MM.1S (cell line): ENCODE measurements around the gene IL15RA.

Experiments used
- DNase-seq: peaks from one replicate; pipeline ENCODE4 v3.0.0-alpha.2; 2015
- H2AFZ ChIP-seq: fragments of 300-600 bp; sonication (generic); 2 replicates; pipeline ENCODE4 v1.6.0; 2016; ENCODE audit warnings: antibody characterized with exemption, low read length
- H3F3A ChIP-seq: fragments of 300-600 bp; sonication (generic); 2 replicates; pipeline ENCODE4 v1.6.1; 2016; ENCODE audit warnings: mild to moderate bottlenecking, antibody characterized with exemption, low read length, moderate library complexity, mixed read lengths; ENCODE audit not compliant: insufficient read depth
- H3K27ac ChIP-seq: fragments of 300-600 bp; sonication (generic); 2 replicates; pipeline ENCODE4 v1.5.1; 2016; ENCODE audit warnings: mild to moderate bottlenecking, low read length
- H3K27me3 ChIP-seq: fragments of 300-600 bp; sonication (generic); replicated peaks from 2 replicates; pipeline ENCODE4 v1.6.0; 2016; ENCODE audit warnings: low read length; ENCODE audit not compliant: insufficient read depth
- H3K36me3 ChIP-seq: fragments of 300-600 bp; sonication (generic); replicated peaks from 2 replicates; pipeline ENCODE4 v1.6.1; 2016; ENCODE audit warnings: mild to moderate bottlenecking, low read length, mixed read lengths; ENCODE audit not compliant: insufficient read depth
- H3K4me1 ChIP-seq: fragments of 300-600 bp; sonication (generic); 2 replicates; pipeline ENCODE4 v1.6.1; 2016; ENCODE audit warnings: low read length, mixed read lengths
- H3K4me2 ChIP-seq: fragments of 300-600 bp; sonication (generic); 2 replicates; pipeline ENCODE4 v1.6.0; 2016; ENCODE audit warnings: low read depth, low read length
- H3K4me3 ChIP-seq: fragments of 300-600 bp; sonication (generic); 2 replicates; pipeline ENCODE4 v1.5.1; 2016; ENCODE audit warnings: low read length, mixed read lengths
- H3K79me2 ChIP-seq: fragments of 300-600 bp; sonication (generic); 2 replicates; pipeline ENCODE4 v1.6.1; 2016; ENCODE audit warnings: mixed run types, low read length, mixed read lengths
- H3K9ac ChIP-seq: fragments of 300-600 bp; sonication (generic); 2 replicates; pipeline ENCODE4 v1.6.1; 2016; ENCODE audit warnings: low read length, mixed read lengths
- H3K9me2 ChIP-seq: fragments of 300-600 bp; sonication (generic); replicated peaks from 2 replicates; pipeline ENCODE4 v1.6.1; 2016; ENCODE audit warnings: mild to moderate bottlenecking, low read length, mixed read lengths; ENCODE audit not compliant: insufficient read depth
- H3K9me3 ChIP-seq: fragments of 300-600 bp; sonication (generic); replicated peaks from 2 replicates; pipeline ENCODE4 v1.6.1; 2016; ENCODE audit warnings: mild to moderate bottlenecking, low read length, mixed read lengths; ENCODE audit not compliant: insufficient read depth
- H4K20me1 ChIP-seq: fragments of 300-600 bp; sonication (generic); 2 replicates; pipeline ENCODE4 v1.6.1; 2016; ENCODE audit warnings: mild to moderate bottlenecking, low read length, moderate library complexity, mixed read lengths; ENCODE audit not compliant: insufficient read depth
- CTCF ChIP-seq: fragments of 300-600 bp; sonication (generic); IDR thresholded peaks from 2 replicates; pipeline ENCODE4 v1.5.1; 2016; ENCODE audit warnings: antibody characterized with exemption, low read length, mixed read lengths
- EZH2 ChIP-seq: fragments of 300-600 bp; sonication (generic); optimal IDR thresholded peaks from 2 replicates; pipeline ENCODE3; 2017; ENCODE audit warnings: low read depth, mild to moderate bottlenecking, antibody characterized with exemption, low read length, mixed read lengths
- EZH2phosphoT487 ChIP-seq: fragments of 300-600 bp; sonication (generic); IDR thresholded peaks from 2 replicates; pipeline ENCODE4 v1.6.1; 2018; ENCODE audit warnings: antibody characterized with exemption, low read length

The IL15RA gene

GRCh38 chr10:5941579-5941978 is 35.8 kb downstream of the IL15RA start:
- TF ChIP-seq EZH2 (no peak), CTCF (no peak), EZH2phosphoT487 (no peak)
- no peaks in the 10 kb centered on the region for H3K27me3 ChIP-seq
- 0 out of 2 replicates have a peak, but pooled peaks cover 11% of the 10 kb centered on the region for H3F3A ChIP-seq
- DNase-seq: no peak
- no peaks in the 10 kb centered on the region for H3K4me1 ChIP-seq
- H3K4me3 ChIP-seq: no peak overlapping the region
- H4K20me1 ChIP-seq: no peaks in the 10 kb centered on the region
- H3K9ac ChIP-seq: no peak overlapping the region
- no peak overlapping the region for H2AFZ ChIP-seq
- no peak overlapping the region for H3K27ac ChIP-seq
- H3K9me2 ChIP-seq: no peaks in the 10 kb centered on the region
- H3K79me2 ChIP-seq: no peaks in the 10 kb centered on the region
- no peak overlapping the region for H3K4me2 ChIP-seq
- peaks cover 5% of the 10 kb centered on the region for H3K36me3 ChIP-seq
- H3K9me3 ChIP-seq: no peaks in the 10 kb centered on the region

GRCh38 chr10:5940807-5941218 is 36.5 kb downstream of the IL15RA start:
- 0 out of 2 replicates have a peak, but pooled peaks cover 11% of the 10 kb centered on the region for H3F3A ChIP-seq
- no peak for DNase-seq
- no peak overlapping the region for H2AFZ ChIP-seq
- TF ChIP-seq EZH2 (no peak), EZH2phosphoT487 (no peak), CTCF (no peak)
- H3K9me3 ChIP-seq: no peaks in the 10 kb centered on the region
- no peaks in the 10 kb centered on the region for H3K4me1 ChIP-seq
- H3K9ac ChIP-seq: no peak overlapping the region
- no peak overlapping the region for H3K27ac ChIP-seq
- H3K4me3 ChIP-seq: no peak overlapping the region
- H3K79me2 ChIP-seq: no peaks in the 10 kb centered on the region
- H4K20me1 ChIP-seq: no peaks in the 10 kb centered on the region
- H3K36me3 ChIP-seq: peaks cover 9% of the 10 kb centered on the region
- H3K4me2 ChIP-seq: no peak overlapping the region
- H3K9me2 ChIP-seq: no peaks in the 10 kb centered on the region
- H3K27me3 ChIP-seq: no peaks in the 10 kb centered on the region

GRCh38 chr10:5938291-5938690 is 39.1 kb downstream of the IL15RA start:
- DNase-seq: no peak
- Histone ChIP-seq H3K36me3 (peaks cover 13% of the 10 kb centered on the region), H3K9ac (no peak overlapping the region), H3K4me2 (no peak overlapping the region), H3K27ac (no peak overlapping the region), H3K27me3 (no peaks in the 10 kb centered on the region), H3F3A (0 out of 2 replicates have a peak, but pooled peaks cover 11% of the 10 kb centered on the region), H2AFZ (no peak overlapping the region), H3K9me3 (no peaks in the 10 kb centered on the region), H3K79me2 (0 out of 2 replicates have a peak, but pooled peaks cover 3% of the 10 kb centered on the region), H3K4me3 (no peak overlapping the region), H4K20me1 (no peaks in the 10 kb centered on the region), H3K4me1 (no peaks in the 10 kb centered on the region), H3K9me2 (no peaks in the 10 kb centered on the region)
- TF ChIP-seq EZH2: no peak
- no peak for TF ChIP-seq CTCF
- TF ChIP-seq EZH2phosphoT487: no peak
